NT2/D1 (cell line): Measurements from ENCODE around the gene RNF144B.
"Not testable (repeated sequence)": the region's sequence is repeated elsewhere in the genome, so short reads cannot be mapped to it uniquely, and the experiment has no call there.

Source experiments
- DNase-seq: peaks from one replicate; pipeline ENCODE4 v3.0.0-alpha.2; 2011; ENCODE audit warnings: low read depth, low spot score
- H3K27me3 ChIP-seq: 2 replicates; pipeline ENCODE4 v1.6.0; 2011; ENCODE audit warnings: mild to moderate bottlenecking; ENCODE audit not compliant: insufficient read length, insufficient read depth
- H3K36me3 ChIP-seq: 2 replicates; pipeline ENCODE4 v1.6.1; 2011; ENCODE audit warnings: mild to moderate bottlenecking, low read length, mixed read lengths; ENCODE audit not compliant: insufficient read depth, insufficient read length
- H3K4me1 ChIP-seq: 2 replicates; pipeline ENCODE4 v1.5.1; 2011; ENCODE audit not compliant: insufficient read depth, insufficient read length
- H3K4me3 ChIP-seq: 2 replicates; pipeline ENCODE4 v1.5.1; 2011; ENCODE audit warnings: low read depth; ENCODE audit not compliant: insufficient read length
- H3K9ac ChIP-seq: 2 replicates; pipeline ENCODE4 v1.6.0; 2011; ENCODE audit warnings: low read depth; ENCODE audit not compliant: insufficient read length
- H3K9me3 ChIP-seq: 2 replicates; pipeline ENCODE4 v1.5.1; 2011; ENCODE audit warnings: mild to moderate bottlenecking, low read length; ENCODE audit not compliant: insufficient read depth
- SUZ12 ChIP-seq: IDR thresholded peaks from 2 replicates; pipeline ENCODE4 v1.6.1; 2011; ENCODE audit not compliant: insufficient read length, insufficient read depth; ENCODE audit errors: extremely low read depth
- YY1 ChIP-seq: IDR thresholded peaks from 2 replicates; pipeline ENCODE4 v1.6.1; 2011; ENCODE audit not compliant: insufficient read length, insufficient read depth
- ZNF274 ChIP-seq: IDR thresholded peaks from 2 replicates; pipeline ENCODE4 v1.6.1; 2011; ENCODE audit warnings: mild to moderate bottlenecking, low read depth, low read length

RNF144B gene

GRCh38 chr6:18406955-18407749 lies 20.0 kb downstream of the RNF144B start:
- no peaks in the 10 kb centered on the region for H3K36me3 ChIP-seq
- TF ChIP-seq ZNF274, result no peak
- no peak for TF ChIP-seq YY1
- TF ChIP-seq SUZ12, result no peak
- no peak for DNase-seq
- no peaks in the 10 kb centered on the region for H3K9me3 ChIP-seq
- H3K9ac ChIP-seq, result no peak overlapping the region
- H3K4me3 ChIP-seq, result no peak overlapping the region
- H3K4me1 ChIP-seq, result no peaks in the 10 kb centered on the region
- no peaks in the 10 kb centered on the region for H3K27me3 ChIP-seq

- not testable (repeated sequence) for H3K36me3 ChIP-seq, H3K9me3 ChIP-seq, DNase-seq, H3K4me3 ChIP-seq, H3K4me1 ChIP-seq, H3K27me3 ChIP-seq, H3K9ac ChIP-seq
These were observed 22.5 kb downstream of the RNF144B start for GRCh38 chr6:18409602-18410001.

- Histone ChIP-seq H3K36me3 (no peaks in the 10 kb centered on the region), H3K9ac (no peak overlapping the region), H3K9me3 (no peaks in the 10 kb centered on the region), H3K4me1 (no peaks in the 10 kb centered on the region), H3K27me3 (no peaks in the 10 kb centered on the region), H3K4me3 (no peak overlapping the region)
- DNase-seq, result no peak
- TF ChIP-seq ZNF274 (no peak), SUZ12 (no peak), YY1 (no peak)
These were observed 23.3 kb downstream of the RNF144B start for GRCh38 chr6:18410412-18410811.

- Histone ChIP-seq H3K4me1 (no peaks in the 10 kb centered on the region), H3K4me3 (no peak overlapping the region), H3K27me3 (no peaks in the 10 kb centered on the region), H3K9me3 (no peaks in the 10 kb centered on the region), H3K9ac (no peak overlapping the region), H3K36me3 (no peaks in the 10 kb centered on the region)
- no peak for TF ChIP-seq YY1
- TF ChIP-seq SUZ12, result no peak
- TF ChIP-seq ZNF274, result no peak
- no peak for DNase-seq
These were observed 24.9 kb downstream of the RNF144B start for GRCh38 chr6:18412068-18412467.

GRCh38 chr6:18412644-18413043 lies 25.5 kb downstream of the RNF144B start:
- no peak for DNase-seq
- H3K36me3 ChIP-seq, result no peaks in the 10 kb centered on the region

GRCh38 chr6:18413381-18413780 lies 26.2 kb downstream of the RNF144B start:
- TF ChIP-seq ZNF274 (no peak), SUZ12 (no peak), YY1 (no peak)
- H3K27me3 ChIP-seq, result no peaks in the 10 kb centered on the region
- H3K36me3 ChIP-seq, result no peaks in the 10 kb centered on the region
- no peak overlapping the region for H3K4me3 ChIP-seq
- H3K9ac ChIP-seq, result no peak overlapping the region
- no peaks in the 10 kb centered on the region for H3K4me1 ChIP-seq
- DNase-seq, result no peak
- no peaks in the 10 kb centered on the region for H3K9me3 ChIP-seq

More at GRCh38 chr6:18412644-18413043, 25.5 kb downstream of the RNF144B start:
- Histone ChIP-seq H3K9me3 (no peaks in the 10 kb centered on the region), H3K27me3 (no peaks in the 10 kb centered on the region), H3K4me3 (no peak overlapping the region), H3K4me1 (no peaks in the 10 kb centered on the region), H3K9ac (no peak overlapping the region)
- TF ChIP-seq YY1, result no peak
- TF ChIP-seq SUZ12, result no peak
- no peak for TF ChIP-seq ZNF274

- no peaks in the 10 kb centered on the region for H3K4me1 ChIP-seq
- no peak overlapping the region for H3K9ac ChIP-seq
- no peak overlapping the region for H3K4me3 ChIP-seq
- no peaks in the 10 kb centered on the region for H3K36me3 ChIP-seq
- no peak for TF ChIP-seq YY1
- TF ChIP-seq ZNF274, result no peak
- TF ChIP-seq SUZ12, result no peak
- H3K9me3 ChIP-seq, result no peaks in the 10 kb centered on the region
- no peak for DNase-seq
- no peaks in the 10 kb centered on the region for H3K27me3 ChIP-seq
These were observed 27.0 kb downstream of the RNF144B start for GRCh38 chr6:18414116-18414515.

- no peaks in the 10 kb centered on the region for H3K36me3 ChIP-seq
- no peak overlapping the region for H3K9ac ChIP-seq
- H3K9me3 ChIP-seq, result no peaks in the 10 kb centered on the region
- no peaks in the 10 kb centered on the region for H3K4me1 ChIP-seq
- TF ChIP-seq SUZ12 (no peak), YY1 (no peak), ZNF274 (no peak)
- no peaks in the 10 kb centered on the region for H3K27me3 ChIP-seq
- H3K4me3 ChIP-seq, result no peak overlapping the region
- DNase-seq, result no peak
These were observed 28.1 kb downstream of the RNF144B start for GRCh38 chr6:18415207-18415606.
